Measurements from ENCODE around the gene STX4. TPM values are rescaled to one million over a fixed set of nuclear protein-coding genes. Genes with fewer than 3 reads are reported as not detected.

The STX4 gene
- total and polyA plus RNA-seq, 9 donors, result 25.7 to 49.8 (median 43.2) TPM

DNA sequence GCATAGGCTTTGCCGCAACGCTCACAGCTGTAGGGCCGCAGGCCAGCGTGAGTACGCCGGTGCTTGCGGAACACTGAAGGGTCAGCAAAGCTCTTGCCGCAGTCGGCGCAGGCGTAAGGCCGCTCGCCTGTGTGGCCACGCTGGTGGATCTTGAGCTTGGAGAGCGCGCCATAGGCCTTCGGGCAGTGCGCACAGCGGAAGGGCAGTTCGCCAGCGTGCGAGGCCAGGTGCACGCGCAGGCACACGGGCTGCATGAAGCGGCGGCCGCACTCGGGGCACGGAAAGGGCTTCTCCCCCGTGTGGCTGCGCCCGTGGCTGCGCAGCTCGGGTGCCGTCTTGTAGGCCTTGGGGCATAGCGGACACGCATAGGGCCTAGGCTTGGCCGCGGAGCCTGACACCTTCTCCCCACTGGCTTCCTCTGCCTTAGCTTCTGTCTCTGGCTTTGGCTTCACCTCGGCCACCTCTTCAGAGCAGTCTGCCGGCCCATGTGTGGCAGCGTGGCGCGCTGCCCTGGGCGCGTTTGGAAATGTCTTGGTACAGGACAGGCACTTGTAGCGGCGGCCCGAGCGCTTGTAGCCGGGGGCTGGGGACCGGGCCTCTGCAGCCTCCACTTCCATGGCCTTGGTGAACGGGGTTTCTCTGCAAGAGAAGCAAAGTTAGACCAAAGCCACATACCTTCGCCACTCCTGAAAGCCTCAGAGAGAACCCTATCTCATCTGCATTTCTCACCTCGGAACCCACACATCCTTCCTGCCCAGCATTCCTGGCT lies 30.7 kb downstream of the STX4 start:
- peaks cover 30% of the 10 kb centered on the region for H3K36me3 ChIP-seq (ENCODE audit: control insufficient read depth, insufficient read depth, low read length)
- H3K4me1 ChIP-seq (ENCODE audit: control insufficient read depth, insufficient read depth, low read length), result peaks cover 36% of the 10 kb centered on the region
- H3K27ac ChIP-seq (ENCODE audit: low read length), result peak overlapping the region; percentile 95
- H3K4me3 ChIP-seq (ENCODE audit: low read length), result no peak overlapping the region
- H3K9me3 ChIP-seq (replicated peaks; ENCODE audit: control insufficient read depth, low read depth, low read length), result no peaks in the 10 kb centered on the region
- 94% methylated on average over 53 of the region's 56 CpGs for WGBS (ENCODE audit: insufficient coverage)
- DNase-seq, result peak; percentile 15
- no peaks in the 10 kb centered on the region for H3K27me3 ChIP-seq (ENCODE audit: control insufficient read depth, insufficient read depth, low read length)

DNA sequence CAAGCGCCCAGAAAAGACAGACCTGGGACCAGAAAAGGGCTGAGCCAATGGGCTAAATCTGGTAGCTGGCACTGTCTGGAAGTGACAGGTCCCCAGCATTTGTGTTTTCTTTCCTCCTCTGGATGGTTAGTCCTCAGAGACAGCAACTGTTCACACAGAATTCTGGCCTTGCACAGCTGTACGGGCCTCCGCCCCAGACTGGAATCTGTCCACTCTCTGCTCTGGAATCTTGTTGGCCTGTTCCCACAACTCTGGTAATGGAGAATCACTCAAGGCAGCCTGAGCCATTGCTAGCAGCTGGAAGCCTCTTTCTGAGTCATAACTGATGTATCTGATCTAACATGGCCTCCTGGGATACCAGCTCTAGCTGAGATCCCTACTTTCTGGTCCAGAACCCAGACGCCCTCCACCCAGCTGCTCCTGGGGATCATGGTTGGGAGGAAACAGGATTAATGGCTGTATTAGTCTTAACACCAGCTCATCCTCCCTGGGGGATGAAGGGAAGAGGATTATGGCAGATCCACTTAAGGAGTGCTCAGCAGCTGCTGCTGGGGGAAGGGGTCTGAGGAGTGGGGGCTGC lies 31.6 kb downstream of the STX4 start:
- Histone ChIP-seq H3K27ac (ENCODE audit: low read length) (peak overlapping the region; percentile 95), H3K4me1 (ENCODE audit: control insufficient read depth, insufficient read depth, low read length) (peaks cover 36% of the 10 kb centered on the region), H3K27me3 (ENCODE audit: control insufficient read depth, insufficient read depth, low read length) (no peaks in the 10 kb centered on the region), H3K4me3 (ENCODE audit: low read length) (no peak overlapping the region), H3K9me3 (replicated peaks; ENCODE audit: control insufficient read depth, low read depth, low read length) (no peaks in the 10 kb centered on the region), H3K36me3 (ENCODE audit: control insufficient read depth, insufficient read depth, low read length) (peaks cover 30% of the 10 kb centered on the region)
- WGBS (ENCODE audit: insufficient coverage), result 23% methylated on average over 3 of the region's 4 CpGs
- DNase-seq, result peak; percentile 99

DNA sequence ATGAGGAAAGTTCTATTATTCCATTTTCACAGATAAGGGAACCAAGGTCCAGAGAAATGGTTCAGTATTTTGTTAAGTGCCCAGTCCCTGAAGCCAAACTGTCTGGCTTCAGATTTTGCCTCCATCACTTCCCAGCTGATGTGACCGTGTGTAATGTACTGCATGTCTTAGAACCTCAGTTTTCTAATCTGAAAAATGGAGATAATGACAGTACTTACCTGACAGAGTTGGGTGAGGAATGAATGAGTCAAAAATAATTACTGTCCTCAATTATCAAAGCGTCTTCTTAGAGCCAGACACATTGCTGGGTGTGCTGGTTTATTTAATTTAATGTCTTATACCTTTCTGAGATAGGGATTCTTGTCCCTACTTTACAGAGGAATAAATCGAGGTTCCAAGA lies 34.0 kb downstream of the STX4 start:
- Histone ChIP-seq H3K9me3 (replicated peaks; ENCODE audit: control insufficient read depth, low read depth, low read length) (no peaks in the 10 kb centered on the region), H3K36me3 (ENCODE audit: control insufficient read depth, insufficient read depth, low read length) (peaks cover 7% of the 10 kb centered on the region), H3K27ac (ENCODE audit: low read length) (no peak overlapping the region), H3K4me3 (ENCODE audit: low read length) (no peak overlapping the region), H3K4me1 (ENCODE audit: control insufficient read depth, insufficient read depth, low read length) (peaks cover 48% of the 10 kb centered on the region), H3K27me3 (ENCODE audit: control insufficient read depth, insufficient read depth, low read length) (no peaks in the 10 kb centered on the region)
- 100% methylated on average over 1 of the region's 3 CpGs for WGBS (ENCODE audit: insufficient coverage)
- DNase-seq, result no peak

DNA sequence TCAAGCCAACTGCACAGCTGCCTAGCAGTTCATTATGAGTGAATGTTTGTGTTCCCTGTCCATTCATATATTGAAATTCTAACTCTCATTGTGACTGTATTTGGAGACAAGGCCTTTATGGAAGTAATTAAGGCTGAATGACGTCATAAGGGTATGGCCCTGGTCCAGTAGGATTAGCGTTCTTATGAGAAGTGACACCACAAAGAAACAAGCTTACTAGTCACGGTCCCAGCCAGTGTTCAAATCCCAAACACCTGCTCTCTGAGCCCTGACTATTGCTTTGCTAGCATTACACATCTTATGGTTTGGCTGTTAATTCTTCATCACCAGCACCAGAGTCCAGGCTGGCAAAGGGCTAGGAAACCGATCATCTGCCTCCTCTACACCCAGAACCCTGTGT lies 38.5 kb downstream of the STX4 start:
- Histone ChIP-seq H3K9me3 (replicated peaks; ENCODE audit: control insufficient read depth, low read depth, low read length) (no peaks in the 10 kb centered on the region), H3K4me1 (ENCODE audit: control insufficient read depth, insufficient read depth, low read length) (peaks cover 23% of the 10 kb centered on the region), H3K36me3 (ENCODE audit: control insufficient read depth, insufficient read depth, low read length) (peaks cover 9% of the 10 kb centered on the region), H3K4me3 (ENCODE audit: low read length) (peak overlapping the region; percentile 63), H3K27ac (ENCODE audit: low read length) (peak overlapping the region; percentile 97), H3K27me3 (ENCODE audit: control insufficient read depth, insufficient read depth, low read length) (no peaks in the 10 kb centered on the region)
- 21% methylated on average over 2 of the region's 4 CpGs for WGBS (ENCODE audit: insufficient coverage)
- peak; percentile 93 for DNase-seq

DNA sequence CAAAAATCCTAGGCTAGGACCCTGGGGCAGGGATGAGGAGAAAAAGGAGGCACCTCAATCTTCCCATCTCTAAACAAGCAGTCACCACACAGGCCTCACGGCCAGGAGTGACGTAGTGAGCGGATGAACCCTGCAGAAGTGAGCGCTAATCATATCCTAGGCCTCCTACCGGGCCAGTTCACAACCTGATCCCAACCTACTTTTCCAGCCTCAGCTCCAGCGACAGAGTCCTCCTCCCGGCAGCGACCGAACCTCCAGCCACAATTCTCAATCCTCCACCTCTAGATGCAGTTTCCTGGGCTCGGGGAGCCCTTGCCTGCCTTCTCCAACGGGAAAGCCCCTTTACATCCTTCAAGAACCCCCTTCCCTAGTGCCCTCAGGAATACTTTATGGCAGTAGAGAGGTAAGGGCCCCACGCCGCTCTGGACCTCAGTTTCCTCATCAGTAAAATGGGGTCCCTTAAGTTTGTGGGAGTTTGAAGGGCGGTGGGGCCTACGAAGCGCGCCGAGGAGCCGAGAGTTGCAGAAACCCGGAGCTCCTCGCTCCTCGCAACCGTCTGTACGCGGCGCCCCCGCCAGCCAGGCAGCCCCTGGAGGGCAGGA lies 39.3 kb downstream of the STX4 start:
- Histone ChIP-seq H3K36me3 (ENCODE audit: control insufficient read depth, insufficient read depth, low read length) (peaks cover 17% of the 10 kb centered on the region), H3K4me1 (ENCODE audit: control insufficient read depth, insufficient read depth, low read length) (peaks cover 23% of the 10 kb centered on the region), H3K4me3 (ENCODE audit: low read length) (peak overlapping the region; percentile 63), H3K27ac (ENCODE audit: low read length) (peak overlapping the region; percentile 97), H3K9me3 (replicated peaks; ENCODE audit: control insufficient read depth, low read depth, low read length) (no peaks in the 10 kb centered on the region), H3K27me3 (ENCODE audit: control insufficient read depth, insufficient read depth, low read length) (no peaks in the 10 kb centered on the region)
- 0% methylated on average over 21 of the region's 27 CpGs for WGBS (ENCODE audit: insufficient coverage)
- peak; percentile 58 for DNase-seq

DNA sequence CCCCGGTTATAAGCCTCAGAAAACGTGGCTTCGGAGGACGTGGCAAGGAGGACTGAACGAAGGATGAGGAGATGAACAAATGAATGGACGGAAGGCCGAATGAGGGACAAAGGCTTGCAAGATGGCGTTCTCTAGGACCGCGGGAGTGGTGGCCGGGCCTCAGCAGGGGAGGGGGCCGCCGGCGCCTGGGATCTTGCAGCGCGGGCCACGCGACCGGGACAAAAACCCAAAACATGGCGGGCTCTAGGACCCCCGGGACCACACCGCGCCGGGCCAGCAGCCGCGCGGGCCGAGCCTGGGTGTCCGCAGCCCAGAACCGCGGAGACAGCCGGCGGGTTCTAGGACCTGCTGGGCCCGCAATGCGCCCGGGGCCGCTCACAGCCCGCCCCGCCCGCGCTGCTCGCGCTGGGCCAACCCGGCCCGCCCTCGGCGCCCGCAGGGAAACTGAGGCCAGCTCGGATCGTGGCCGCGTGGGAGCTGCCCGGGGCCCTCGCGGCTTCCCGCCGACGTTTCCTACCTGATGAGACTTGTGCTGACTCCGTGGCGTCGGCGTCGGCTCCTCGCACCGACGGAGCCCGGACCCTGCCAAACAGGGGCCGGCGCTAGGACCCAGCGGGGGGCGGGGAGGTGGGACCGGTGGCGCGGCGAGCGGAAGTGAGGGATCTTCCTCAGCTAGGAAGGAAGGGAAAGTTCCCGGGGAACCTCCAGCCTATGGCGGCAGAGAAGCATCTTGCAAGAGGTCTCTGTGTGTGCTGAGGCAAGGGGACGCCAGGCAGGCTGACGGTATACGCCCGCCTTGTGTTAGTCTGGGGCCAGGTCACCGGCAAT lies 40.0 kb downstream of the STX4 start:
- under 1% methylated on average over 81 of the region's 83 CpGs for WGBS (ENCODE audit: insufficient coverage)
- Histone ChIP-seq H3K9me3 (replicated peaks; ENCODE audit: control insufficient read depth, low read depth, low read length) (no peaks in the 10 kb centered on the region), H3K4me3 (ENCODE audit: low read length) (peak overlapping the region; percentile 63), H3K27ac (ENCODE audit: low read length) (peak overlapping the region; percentile 97), H3K27me3 (ENCODE audit: control insufficient read depth, insufficient read depth, low read length) (no peaks in the 10 kb centered on the region), H3K4me1 (ENCODE audit: control insufficient read depth, insufficient read depth, low read length) (peaks cover 23% of the 10 kb centered on the region), H3K36me3 (ENCODE audit: control insufficient read depth, insufficient read depth, low read length) (peaks cover 24% of the 10 kb centered on the region)
- peak; percentile 98 for DNase-seq

DNA sequence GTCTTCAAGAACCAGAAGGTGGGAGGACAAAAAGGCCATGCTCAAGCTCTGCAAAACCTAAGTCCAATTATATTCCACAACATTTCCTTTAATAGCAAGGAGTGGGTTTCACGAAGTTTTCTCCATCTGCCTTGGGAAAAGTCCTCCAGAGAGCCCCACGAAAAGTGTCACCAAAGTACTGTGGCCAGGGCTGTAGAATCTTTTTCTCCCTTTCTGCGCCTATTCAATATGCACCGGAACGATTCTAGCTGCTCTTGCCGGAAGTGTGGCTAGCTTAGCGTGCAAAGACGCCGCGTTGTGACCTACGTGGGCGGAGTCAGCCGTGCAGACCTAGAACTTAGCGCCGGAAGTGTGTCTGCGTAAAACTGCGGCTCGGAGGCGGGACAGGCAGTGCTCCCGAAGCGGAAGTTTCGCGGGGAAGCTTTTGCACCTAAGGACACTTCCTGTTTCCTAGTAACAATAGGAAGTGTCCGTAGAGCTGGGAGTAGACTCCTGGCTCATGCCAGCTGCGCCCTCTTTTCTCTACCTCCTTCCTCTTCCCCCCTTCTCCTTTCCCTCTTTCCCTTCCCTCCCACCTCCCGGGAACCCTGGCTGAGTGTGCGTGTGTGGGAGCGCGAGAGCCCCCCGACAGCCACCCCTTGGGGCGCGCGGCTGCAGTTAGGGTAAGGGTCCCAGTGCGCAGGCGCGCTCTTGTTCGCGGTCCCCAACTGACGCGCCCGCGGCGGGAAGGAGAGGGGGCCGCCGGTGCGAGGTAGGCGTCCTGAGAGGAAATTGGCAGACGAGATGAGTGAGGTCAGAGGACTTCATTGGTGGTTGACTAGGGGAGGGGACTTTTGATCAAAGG lies 40.8 kb downstream of the STX4 start, which contains the start of the genes ZNF646 and ZNF668:
Gene ZNF646 (plus strand): TSS at position 453 of the 844 bp plus-strand sequence. CDS start 1,903 bp downstream, outside the sequence.
Gene ZNF668 (minus strand): TSS at position 271 of the 844 bp plus-strand sequence. CDS start 9,781 bp downstream, outside the sequence.
- DNase-seq, result peak; percentile 100
- H3K4me3 ChIP-seq (ENCODE audit: low read length), result peak within 1 kb of the TSS; percentile 63
- H3K9me3 ChIP-seq (replicated peaks; ENCODE audit: control insufficient read depth, low read depth, low read length), result no peaks in the 10 kb centered on the region

DNA sequence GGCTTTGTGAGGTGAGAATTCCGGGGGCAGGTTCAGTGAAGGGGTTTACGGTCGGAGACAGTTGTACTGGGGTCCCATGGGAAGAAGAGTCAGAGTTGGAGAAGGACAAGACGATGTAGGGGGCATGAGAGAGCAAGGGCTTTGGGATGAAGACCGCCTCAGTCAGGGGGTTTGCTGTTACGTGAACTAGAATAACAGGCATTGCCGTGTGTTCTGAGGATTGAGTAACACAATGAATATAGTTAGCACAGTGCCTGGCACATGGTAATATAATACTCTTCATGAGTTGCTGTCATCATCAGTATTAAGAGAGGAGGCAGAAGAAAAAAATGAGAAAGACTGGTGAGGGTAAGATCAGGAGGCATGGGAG lies 41.4 kb downstream of the STX4 start:
- peaks cover 23% of the 10 kb centered on the region for H3K4me1 ChIP-seq (ENCODE audit: control insufficient read depth, insufficient read depth, low read length)
- DNase-seq, result no peak

More for the DNA sequence above, 40.8 kb downstream of the STX4 start, which contains the start of the genes ZNF646 and ZNF668:
- H3K36me3 ChIP-seq (ENCODE audit: control insufficient read depth, insufficient read depth, low read length), result peaks cover 32% of the 10 kb centered on the region
- under 1% methylated on average over 35 of the region's 48 CpGs for WGBS (ENCODE audit: insufficient coverage)
- H3K27me3 ChIP-seq (ENCODE audit: control insufficient read depth, insufficient read depth, low read length), result no peaks in the 10 kb centered on the region
- peaks cover 23% of the 10 kb centered on the region for H3K4me1 ChIP-seq (ENCODE audit: control insufficient read depth, insufficient read depth, low read length)
- H3K27ac ChIP-seq (ENCODE audit: low read length), result peak within 1 kb of the TSS; percentile 97

DNA sequence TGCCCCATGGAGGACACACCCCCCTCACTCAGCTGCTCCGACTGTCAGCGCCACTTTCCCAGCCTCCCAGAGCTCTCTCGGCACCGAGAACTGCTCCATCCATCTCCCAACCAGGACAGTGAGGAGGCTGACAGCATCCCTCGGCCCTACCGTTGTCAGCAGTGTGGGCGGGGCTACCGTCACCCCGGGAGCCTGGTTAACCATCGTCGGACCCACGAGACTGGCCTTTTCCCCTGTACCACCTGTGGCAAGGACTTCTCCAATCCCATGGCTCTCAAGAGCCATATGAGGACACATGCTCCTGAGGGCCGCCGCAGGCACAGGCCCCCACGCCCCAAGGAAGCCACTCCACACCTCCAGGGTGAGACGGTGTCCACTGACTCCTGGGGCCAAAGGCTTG lies 43.0 kb downstream of the STX4 start:
- H3K36me3 ChIP-seq (ENCODE audit: control insufficient read depth, insufficient read depth, low read length), result peaks cover 54% of the 10 kb centered on the region

More for the DNA sequence above, 41.4 kb downstream of the STX4 start:
- WGBS (ENCODE audit: insufficient coverage), result 0% methylated on average over 4 of the region's 7 CpGs
- no peaks in the 10 kb centered on the region for H3K27me3 ChIP-seq (ENCODE audit: control insufficient read depth, insufficient read depth, low read length)
- H3K36me3 ChIP-seq (ENCODE audit: control insufficient read depth, insufficient read depth, low read length), result peaks cover 38% of the 10 kb centered on the region
- peak overlapping the region; percentile 63 for H3K4me3 ChIP-seq (ENCODE audit: low read length)
- H3K9me3 ChIP-seq (replicated peaks; ENCODE audit: control insufficient read depth, low read depth, low read length), result no peaks in the 10 kb centered on the region
- peak overlapping the region; percentile 93 for H3K27ac ChIP-seq (ENCODE audit: low read length)

More for the DNA sequence above, 43.0 kb downstream of the STX4 start:
- Histone ChIP-seq H3K4me3 (ENCODE audit: low read length) (no peak overlapping the region), H3K4me1 (ENCODE audit: control insufficient read depth, insufficient read depth, low read length) (peaks cover 19% of the 10 kb centered on the region), H3K27me3 (ENCODE audit: control insufficient read depth, insufficient read depth, low read length) (no peaks in the 10 kb centered on the region), H3K27ac (ENCODE audit: low read length) (no peak overlapping the region), H3K9me3 (replicated peaks; ENCODE audit: control insufficient read depth, low read depth, low read length) (no peaks in the 10 kb centered on the region)
- 69% methylated on average over 14 of the region's 16 CpGs for WGBS (ENCODE audit: insufficient coverage)
- peak; percentile 9 for DNase-seq
